Neural cell (in vitro differentiated cells): ENCODE measurements around the gene ANK2.

Experiments used
- EZH2 ChIP-seq: fragments of 200-600, 300-800 bp; shearing (Covaris generic), sonication (generic); IDR thresholded peaks from 2 replicates; pipeline ENCODE4 v1.6.1; 2014; ENCODE audit warnings: antibody characterized with exemption, low read length, borderline replicate concordance, mild to moderate bottlenecking; ENCODE audit not compliant: insufficient read depth, poor library complexity, severe bottlenecking
- POLR2AphosphoS5 ChIP-seq: IDR thresholded peaks from 2 replicates; pipeline ENCODE4 v1.6.1; 2012
- RAD21 ChIP-seq: fragments of 450-650 bp; conservative IDR thresholded peaks from 2 replicates; pipeline ENCODE4 v1.6.1; 2014; ENCODE audit warnings: antibody characterized with exemption, mild to moderate bottlenecking, moderate library complexity
- TAF1 ChIP-seq: IDR thresholded peaks from 2 replicates; pipeline ENCODE4 v1.6.1; 2012; ENCODE audit warnings: low read depth
- TF ChIP-seq, protein P1 (sequence below): fragments of 450-650 bp; IDR thresholded peaks from 2 replicates; pipeline ENCODE4 v1.5.1; 2014; ENCODE audit warnings: antibody characterized with exemption, mild to moderate bottlenecking, moderate library complexity; ENCODE audit not compliant: poor library complexity, severe bottlenecking
- TF ChIP-seq, protein P2 (sequence below): IDR thresholded peaks from 2 replicates; pipeline ENCODE4 v1.6.1; 2012; ENCODE audit warnings: borderline replicate concordance

DNA sequence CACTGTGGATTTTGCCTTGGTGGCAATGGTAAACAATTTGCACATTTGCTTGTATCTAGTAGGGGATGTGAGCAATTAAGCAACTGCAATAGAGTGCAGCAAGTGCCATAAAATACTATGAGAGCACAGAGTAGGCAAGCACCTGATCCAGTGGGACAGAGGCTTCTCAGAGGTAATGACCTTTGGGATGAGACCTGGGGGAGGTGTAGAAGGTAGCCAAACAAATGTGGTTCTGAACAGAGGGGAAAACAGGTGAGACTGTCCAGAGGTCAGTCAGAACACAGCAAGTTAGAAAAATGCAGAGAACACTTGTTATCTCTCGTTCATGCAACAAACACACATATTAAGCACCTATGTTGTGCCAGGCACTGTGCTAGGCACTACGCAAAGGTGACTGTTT is 21.4 kb upstream of the ANK2 start:
- TF ChIP-seq RAD21 (no peak), EZH2 (no peak), POLR2AphosphoS5 (no peak), TAF1 (no peak)
- TF ChIP-seq, protein P1, sequence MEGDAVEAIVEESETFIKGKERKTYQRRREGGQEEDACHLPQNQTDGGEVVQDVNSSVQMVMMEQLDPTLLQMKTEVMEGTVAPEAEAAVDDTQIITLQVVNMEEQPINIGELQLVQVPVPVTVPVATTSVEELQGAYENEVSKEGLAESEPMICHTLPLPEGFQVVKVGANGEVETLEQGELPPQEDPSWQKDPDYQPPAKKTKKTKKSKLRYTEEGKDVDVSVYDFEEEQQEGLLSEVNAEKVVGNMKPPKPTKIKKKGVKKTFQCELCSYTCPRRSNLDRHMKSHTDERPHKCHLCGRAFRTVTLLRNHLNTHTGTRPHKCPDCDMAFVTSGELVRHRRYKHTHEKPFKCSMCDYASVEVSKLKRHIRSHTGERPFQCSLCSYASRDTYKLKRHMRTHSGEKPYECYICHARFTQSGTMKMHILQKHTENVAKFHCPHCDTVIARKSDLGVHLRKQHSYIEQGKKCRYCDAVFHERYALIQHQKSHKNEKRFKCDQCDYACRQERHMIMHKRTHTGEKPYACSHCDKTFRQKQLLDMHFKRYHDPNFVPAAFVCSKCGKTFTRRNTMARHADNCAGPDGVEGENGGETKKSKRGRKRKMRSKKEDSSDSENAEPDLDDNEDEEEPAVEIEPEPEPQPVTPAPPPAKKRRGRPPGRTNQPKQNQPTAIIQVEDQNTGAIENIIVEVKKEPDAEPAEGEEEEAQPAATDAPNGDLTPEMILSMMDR = no peak
- TF ChIP-seq, protein P2, sequence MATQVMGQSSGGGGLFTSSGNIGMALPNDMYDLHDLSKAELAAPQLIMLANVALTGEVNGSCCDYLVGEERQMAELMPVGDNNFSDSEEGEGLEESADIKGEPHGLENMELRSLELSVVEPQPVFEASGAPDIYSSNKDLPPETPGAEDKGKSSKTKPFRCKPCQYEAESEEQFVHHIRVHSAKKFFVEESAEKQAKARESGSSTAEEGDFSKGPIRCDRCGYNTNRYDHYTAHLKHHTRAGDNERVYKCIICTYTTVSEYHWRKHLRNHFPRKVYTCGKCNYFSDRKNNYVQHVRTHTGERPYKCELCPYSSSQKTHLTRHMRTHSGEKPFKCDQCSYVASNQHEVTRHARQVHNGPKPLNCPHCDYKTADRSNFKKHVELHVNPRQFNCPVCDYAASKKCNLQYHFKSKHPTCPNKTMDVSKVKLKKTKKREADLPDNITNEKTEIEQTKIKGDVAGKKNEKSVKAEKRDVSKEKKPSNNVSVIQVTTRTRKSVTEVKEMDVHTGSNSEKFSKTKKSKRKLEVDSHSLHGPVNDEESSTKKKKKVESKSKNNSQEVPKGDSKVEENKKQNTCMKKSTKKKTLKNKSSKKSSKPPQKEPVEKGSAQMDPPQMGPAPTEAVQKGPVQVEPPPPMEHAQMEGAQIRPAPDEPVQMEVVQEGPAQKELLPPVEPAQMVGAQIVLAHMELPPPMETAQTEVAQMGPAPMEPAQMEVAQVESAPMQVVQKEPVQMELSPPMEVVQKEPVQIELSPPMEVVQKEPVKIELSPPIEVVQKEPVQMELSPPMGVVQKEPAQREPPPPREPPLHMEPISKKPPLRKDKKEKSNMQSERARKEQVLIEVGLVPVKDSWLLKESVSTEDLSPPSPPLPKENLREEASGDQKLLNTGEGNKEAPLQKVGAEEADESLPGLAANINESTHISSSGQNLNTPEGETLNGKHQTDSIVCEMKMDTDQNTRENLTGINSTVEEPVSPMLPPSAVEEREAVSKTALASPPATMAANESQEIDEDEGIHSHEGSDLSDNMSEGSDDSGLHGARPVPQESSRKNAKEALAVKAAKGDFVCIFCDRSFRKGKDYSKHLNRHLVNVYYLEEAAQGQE = no peak
